C1 segment of cervical spinal cord (tissue), 14 donors: Measurements from ENCODE around the gene TARBP1.
A peak's percentile ranks its signal among the peaks of the same experiment; 100 is the strongest.

Experiments
- DNase-seq, 14 donors: peaks; one replicate each; lab custom pipeline; 2025; lab: John Stamatoyannopoulos, UW

TARBP1 gene

DNA sequence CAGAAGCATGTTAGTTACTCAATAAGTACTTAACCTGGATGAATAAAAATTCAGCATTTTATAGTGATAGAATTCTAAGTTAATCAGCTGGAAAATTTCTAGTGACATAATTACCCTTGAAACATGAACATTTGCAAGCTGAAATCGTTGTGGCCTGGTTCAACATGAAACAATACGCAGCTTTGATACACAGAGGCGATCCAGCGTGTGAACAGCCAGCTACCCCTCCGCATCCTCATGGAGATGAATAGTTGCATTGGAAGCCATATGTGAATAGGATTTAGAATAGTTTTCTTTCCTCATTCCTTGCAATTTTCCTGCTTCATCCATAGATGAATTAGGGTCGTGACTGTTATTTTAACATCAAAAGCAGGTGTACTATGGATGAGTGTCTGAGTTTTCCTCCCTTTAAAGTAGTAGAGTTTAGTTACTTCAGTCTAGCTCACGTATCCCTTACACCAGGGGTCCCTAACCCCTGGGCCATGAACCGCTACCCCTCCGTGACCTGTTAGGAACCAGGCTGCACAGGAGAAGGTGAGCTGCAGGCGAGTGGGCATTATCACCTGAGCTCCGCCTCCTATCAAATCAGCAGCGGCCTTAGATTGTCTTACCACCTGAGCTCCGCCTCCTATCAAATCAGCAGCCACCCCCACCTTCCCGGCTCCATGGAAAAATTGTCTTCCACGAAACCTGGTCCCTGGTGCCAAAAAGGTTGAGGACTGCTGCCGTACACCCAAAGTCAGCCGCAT, 6.2 kb upstream of the TARBP1 start:
- DNase-seq: no peak

DNA sequence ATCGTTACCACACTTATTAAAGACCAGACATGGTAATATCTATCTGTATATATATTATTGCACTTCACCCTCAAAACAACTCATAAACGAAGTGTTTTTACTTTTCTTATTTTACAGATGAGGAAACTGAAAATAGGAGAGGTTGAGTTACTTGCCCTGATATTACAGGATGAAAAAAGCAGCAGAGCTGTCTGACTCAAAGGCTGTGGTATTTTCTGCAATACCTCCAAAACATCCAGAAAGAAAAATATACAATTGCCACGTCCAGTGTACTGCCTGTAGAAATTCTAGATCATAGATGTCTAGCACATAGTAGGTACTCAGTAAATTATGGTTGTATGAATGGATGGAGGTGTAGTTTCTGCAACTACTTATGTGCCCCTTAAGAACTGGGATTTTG, 5.2 kb upstream of the TARBP1 start:
- no peak for DNase-seq

DNA sequence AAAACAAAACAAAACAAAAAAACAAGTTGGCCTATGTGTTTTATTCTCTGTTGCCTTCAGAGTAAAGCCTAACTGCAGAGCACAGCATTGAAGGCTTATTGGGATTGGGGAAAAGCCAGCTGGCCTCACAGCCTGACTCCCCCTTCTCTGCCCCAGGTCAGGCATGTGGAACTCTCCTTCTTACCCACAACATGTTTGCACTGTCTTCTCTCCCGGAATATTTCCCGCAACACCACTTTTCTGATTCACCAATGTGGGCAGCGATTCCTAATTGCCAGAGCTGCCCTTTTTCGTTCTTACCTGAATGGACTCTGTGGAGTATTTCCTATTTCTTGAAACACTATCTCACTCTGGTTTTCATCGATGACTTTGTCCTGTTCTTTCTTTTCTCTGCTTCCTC, 2.8 kb upstream of the TARBP1 start:
- DNase-seq: no peak

DNA sequence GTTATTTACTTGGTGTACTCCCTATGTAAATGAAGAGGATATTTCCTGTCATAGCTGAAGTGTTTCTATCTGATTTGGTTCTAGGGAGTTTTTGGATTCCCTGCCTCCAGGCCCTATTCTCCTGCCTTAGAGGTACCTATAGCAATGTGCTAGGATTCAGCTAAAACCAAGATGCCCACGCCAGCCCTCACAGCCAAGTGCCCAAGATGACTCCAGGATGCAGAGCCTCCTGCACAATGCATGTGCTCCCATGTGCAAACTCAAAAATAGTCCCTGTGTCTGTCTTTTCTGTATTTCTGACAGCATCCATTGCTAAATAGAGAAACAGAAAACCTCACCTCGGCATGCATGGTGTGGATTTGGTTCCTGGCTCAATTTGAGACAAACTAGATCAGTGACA, 887 bp upstream of the TARBP1 start:
- no peak for DNase-seq

DNA sequence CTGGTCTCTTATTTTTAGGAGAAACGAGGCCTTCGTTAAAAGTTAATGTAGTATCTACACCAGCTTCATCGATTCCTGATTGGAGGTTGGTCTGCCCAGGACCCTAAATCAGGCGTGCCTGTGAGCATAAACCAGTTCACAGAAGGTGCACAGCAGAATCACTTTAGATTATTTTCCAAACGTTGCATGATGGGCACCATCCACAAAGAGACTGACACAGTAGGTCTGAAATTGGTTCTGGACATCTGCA, 256 bp upstream of the TARBP1 start:
- DNase-seq: peak in 1 of 14 donors; percentile 48

DNA sequence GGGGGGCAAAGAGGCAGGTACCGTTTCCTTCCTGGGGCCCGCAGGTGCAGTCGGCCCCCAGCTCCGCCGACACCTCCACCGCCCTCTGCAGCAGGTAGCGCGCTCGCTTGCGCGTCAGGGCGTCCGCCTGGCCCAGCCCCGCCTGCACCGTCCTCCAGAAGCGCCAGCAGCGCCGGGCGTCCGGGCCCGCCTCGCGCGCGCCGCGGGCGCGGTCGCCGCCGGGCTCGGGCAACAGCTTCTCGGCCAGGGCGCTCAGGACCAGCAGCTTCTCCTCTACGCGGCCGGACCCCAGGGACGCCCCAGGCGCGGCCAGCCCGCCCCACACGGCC, 863 bp downstream of the TARBP1 start:
- peak in 2 of 14 donors; percentile 66 to 72 for DNase-seq

DNA sequence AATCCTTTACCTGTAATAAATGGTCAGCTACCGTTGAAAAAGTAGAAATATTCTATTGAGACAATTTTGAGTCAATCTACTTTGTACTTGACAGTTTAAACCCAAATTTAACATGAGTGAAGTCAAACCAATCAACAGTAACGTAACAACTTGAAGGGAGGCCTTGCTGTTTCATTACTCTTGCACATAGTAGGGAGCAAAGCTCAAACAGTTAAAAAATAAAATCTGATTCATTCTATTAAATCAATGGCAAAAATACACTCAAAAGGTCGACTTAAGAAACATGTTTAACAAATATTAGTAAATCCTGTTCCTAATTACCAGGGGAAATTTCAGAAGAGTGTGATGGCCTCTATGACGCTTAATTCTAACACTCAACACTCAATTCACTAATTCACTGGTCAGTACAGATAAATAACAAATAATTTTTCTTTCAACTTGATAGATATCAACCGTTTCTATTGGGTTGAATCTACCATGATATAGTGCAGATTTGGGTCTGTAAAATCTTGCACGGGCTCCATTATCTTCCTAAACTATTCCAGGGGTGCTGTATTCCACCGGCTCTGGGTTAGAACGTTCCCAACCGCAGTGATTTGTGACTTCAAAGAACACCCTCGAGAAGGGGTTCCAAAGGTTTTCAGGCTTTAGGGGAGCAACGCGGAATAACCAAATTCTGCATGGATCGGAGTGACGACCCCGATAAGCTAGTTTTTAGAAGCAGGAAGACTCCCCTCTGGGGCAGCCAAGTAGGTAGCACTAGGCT, 1.4 kb downstream of the TARBP1 start:
- DNase-seq: no peak

DNA sequence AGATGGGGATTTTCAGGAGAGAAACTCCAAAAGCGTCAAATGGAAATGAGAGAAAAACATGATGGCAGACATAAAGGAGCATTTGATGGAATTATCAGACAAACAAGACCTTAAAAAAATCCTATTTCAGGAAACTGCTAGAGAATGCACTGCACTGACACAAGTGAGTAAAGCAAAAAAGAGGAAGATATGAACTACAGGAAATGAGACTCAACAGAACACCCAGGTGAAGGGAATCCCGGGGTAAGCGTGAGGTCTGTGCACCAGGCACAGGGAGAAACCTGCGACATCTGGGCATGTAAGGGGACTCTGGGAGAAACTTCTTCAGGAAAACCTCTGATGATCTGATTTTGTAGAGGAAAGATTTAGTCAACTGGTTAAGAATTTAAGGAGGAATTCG, 2.8 kb downstream of the TARBP1 start:
- no peak for DNase-seq

DNA sequence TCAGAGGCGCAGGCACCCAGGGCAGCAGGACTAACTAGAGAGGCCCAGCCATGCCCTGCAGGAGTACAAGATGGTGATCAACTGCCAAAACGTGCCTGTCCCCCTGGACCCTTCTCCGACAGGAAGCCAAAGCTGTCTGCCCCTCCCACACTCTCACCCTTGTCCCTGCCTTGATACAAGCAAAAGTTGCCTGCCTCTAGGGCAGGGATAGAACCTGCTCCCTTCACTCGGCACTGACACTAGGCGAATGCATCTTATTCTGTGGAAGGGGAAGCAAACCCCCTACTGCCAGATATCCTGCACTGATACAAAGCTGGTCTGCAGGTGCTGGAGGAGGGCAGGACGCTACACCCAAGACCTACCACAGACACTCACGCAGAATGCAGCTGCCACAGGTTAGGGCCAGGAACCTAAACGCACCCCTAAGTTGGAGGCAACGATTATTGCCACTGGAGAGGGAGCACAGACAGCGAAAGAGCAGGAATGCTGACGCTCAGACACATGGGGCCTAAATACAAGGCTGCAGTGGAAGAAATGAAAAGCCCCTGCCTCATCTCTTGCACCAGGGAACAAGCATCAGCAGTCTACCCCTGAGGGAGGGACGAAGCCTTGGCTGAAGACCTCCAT, 3.7 kb downstream of the TARBP1 start:
- DNase-seq: no peak

DNA sequence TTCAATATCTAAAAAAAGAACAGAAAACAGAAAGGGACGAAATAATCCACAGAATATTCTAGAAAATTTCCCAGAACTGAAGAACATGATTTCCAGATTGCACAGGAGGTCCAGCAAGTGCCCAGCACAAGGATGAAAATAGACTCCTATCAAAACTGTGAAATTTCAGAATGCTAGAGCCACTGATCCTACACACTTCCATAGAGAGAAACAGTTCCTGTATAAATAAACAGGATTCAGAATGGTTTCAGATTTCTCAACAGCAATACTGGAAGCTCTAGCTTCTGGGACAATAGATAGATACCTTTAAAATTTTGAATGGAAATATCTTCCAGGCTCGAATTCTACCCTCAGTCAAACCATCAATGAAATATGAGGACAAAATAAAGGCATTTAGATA, 4.6 kb downstream of the TARBP1 start:
- no peak for DNase-seq

DNA sequence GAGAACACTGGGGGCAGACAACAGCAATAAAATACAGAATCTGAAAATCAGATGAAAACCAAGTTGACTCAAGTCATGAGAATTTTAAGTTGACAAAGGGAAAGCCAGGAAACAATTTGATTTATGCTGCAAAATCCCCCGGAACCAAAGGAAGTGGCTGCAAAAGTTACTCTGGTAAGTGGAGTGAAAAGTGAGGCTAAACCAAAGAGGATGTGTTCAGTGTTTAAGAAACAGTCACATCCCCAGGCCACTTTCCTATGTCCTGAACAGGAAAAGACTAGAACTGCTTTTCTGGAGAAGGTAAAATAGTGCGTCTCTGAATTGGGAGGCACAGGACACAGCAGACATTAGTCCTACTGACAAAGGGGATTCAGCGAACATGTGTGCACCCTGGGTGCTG, 5.9 kb downstream of the TARBP1 start:
- no peak for DNase-seq

DNA sequence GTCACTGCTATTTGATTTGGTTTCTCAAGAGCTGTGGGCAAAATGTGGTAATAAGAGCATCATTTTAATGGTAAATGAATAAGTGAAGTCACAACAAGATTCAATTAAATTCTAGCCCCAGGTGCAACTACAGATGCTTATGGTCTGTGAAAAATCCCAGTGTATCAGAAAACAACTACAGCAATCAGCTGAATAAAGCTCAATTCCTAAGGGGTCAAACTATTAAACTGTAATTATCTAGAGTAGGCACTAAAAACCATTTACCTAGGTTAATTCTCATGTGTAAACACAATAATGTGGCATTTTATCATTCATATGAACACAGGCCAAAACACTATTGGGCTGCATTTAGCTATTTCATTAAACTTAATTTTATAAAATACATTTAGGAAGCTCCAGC, 9.6 kb downstream of the TARBP1 start:
- no peak for DNase-seq

DNA sequence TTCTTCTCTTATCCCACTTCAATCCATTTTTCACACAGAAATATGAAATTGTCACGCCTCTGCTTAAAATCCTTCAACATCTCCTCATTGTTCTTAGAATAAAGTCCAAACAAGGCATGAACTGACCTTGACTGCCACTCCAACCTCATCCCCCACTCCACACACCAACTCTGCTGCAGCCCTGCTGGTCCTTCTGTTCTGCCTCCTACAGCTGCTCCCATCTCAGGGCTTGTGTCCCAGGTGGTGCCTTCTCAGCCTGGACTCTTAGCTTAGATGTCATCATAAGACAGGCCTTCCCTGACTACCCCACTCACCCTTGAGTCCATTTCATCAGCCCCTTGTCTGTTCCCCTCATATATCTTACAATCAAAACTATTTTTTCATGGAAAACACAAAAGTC, 10.4 kb downstream of the TARBP1 start:
- no peak for DNase-seq

DNA sequence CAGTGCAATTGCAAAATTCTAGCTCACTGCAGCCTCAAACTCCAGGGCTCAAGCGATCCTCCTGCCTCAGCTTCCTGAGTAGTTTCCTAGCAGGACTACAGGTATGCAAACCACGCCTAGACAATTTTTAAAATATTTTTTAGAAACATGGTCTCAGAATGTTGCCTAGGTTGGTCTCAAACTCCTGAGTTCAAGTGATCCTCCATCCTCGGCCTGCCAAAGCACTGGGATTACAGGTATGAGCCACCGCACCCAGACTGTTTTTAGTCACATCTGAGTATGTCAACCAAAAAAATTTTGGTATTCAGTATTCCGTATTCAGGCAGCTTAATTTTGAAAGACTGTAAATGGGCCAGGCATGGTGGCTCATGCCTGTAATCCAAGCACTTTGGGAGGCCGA, 11.2 kb downstream of the TARBP1 start:
- no peak for DNase-seq

DNA sequence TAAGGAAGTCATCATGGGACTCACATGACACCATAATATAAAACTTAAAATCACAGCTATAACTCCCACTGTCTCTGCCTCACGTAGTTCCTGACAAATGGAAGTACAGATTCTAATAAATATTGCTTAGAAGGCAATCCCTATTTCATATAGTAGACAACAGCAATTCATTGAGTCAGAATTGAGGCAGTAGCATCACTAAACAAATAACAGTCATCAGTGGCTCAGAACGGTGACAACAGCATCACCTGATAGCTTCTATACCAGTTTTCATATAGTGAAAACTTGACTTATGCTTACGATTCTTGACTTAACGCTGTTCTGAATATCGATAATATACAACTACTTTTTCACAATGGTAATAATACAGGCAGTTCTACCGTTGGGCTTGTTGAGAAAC, 12.0 kb downstream of the TARBP1 start:
- DNase-seq: no peak

DNA sequence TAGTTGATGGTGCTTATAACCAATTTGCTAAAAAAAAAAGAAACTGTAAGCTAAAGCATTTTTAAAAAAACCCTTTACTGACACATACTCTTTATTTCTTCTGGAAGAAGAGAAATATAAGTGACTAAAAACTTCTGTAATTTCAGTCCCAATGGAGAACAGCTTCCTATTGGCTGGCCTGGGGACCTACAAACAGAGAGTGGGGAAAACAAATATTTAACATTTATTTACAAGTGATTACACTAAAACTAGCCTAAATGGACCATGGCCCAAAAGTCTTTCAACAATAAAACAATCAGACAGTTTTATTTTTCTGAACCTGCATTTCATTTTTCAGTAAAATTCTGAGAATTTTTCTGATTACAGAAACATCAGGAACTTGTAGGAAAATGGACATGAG, 15.2 kb downstream of the TARBP1 start:
- DNase-seq: no peak

DNA sequence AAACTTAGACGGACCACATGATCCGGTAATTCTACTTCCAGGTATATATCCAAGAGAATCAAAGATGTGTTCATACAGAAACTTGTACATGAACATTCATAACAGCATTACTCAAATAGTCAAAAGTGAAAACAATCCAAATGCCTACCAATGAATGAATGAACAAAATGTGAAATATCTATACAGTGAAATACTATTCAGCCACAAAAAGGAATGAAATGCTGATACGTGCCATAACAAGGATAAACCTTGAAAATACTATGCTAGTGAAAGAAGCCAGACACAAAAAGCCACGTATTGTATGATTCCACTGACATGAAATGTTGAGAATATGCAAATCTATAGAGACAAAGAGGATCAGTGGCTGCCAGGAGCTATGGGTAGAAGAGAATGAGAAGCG, 18.3 kb downstream of the TARBP1 start:
- DNase-seq: no peak

DNA sequence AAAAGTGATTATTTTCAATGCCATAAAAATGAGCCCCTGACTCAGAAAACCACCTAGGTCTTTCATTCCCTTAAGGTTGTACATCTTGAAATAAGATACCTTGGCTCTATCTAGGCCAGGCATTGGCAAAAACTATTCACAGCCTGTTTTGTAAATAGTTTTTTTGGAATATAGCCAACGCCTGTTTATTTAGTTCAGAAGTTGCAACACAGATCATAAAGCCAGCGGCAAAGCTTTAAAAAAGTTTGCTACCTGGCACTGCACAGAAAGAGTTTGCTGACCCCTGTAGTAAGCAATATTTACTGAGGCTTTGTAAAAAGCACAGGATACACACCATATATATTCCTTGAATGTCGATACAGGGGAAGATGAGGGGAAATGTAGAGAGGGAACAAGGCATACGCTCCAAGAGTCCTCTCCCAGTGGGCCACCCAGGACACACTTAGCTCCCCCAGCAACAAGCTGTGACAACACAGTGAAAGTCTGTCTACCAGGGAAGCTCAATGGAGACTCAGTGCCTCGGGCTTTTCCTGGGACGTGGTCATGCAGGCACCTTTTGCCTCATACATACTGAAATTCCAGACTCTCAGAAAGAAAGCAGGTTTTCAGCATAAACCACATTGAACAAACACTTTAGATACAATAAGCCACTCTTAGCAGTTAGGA, 20.5 kb downstream of the TARBP1 start:
- DNase-seq: no peak

DNA sequence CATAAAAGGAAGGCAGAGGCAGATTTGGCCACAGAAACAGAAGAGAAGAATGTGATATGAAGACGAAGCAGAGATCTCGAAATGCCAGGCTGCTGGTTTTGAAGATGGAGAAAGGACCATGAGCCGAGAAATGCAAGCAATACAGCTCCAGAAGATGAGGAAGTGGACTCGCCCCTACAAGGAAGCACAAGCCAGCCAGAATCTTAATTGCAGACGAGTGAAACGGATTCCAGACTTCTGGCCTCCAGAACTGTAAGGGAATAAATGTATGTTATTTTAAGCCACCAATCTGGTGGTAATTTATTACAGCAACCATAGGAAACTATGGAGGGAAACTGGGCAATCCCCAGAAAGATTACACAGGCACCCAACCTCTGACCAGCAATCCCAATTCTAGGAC, 24.1 kb downstream of the TARBP1 start:
- no peak for DNase-seq

DNA sequence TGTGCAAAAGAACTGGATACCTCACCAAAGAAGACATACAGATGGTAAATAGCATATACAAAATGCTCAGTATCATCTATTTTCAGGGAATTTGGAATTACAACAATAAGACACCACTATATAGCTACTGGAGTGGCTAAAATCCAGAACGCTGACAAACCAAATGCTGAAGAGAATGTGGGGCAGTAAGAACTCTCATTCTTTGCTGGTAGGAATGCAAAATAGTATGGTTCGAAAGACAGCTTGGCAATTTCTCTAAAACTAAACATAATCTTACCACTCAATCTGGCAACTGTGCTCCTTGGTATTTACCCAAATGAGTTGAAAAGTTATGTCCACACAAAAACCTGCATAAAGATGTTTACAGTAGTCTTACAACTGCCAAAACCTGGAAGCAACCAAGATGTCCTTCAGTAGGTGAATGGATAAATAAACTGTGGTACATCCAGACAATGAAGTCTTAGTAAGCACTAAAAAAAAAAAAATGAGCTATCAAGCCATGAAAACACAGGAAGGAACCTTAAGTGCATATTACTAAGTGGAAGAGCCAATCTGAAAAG, 26.5 kb downstream of the TARBP1 start:
- no peak for DNase-seq

DNA sequence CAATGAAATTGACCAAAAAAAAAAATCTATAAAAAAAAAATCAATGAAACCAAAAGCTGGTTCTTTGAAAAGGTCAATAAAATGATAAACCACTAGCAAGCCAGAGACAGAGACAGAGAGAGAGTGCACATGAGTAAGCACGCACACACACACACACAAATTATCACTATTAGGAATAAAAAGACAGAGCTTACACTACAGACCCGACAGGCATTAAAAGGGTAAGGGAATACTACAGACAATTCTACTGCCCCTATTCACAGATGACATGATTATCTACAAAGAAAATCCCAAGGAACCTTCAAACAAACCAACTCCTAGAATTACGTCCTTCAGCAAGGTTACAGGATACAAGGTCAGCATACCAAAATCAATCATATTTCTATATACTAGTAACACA, 38.6 kb downstream of the TARBP1 start:
- DNase-seq: no peak

DNA sequence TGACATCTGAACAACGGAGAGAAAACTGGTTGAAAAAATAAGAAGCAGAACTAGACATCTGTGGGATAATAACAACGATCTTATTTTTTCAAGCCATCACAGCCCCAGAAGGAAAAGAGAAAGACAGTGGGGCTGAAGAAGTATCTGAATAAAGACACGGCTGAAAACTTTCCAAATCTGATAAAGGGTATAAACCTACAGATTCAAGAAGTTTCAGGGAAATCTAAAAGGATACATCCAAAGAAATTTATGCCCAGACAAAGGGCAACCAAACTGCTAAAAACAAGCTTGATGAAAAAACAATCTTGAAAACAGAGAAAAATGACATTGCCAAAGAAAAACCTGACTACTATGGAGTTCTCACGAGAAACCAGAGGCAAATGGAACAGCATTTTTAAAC, 40.4 kb downstream of the TARBP1 start:
- no peak for DNase-seq
